Measurements from ENCODE around the gene MMP25. TPM values are rescaled to one million over a fixed set of nuclear protein-coding genes. Genes with fewer than 3 reads are reported as not detected.
A peak's percentile ranks its signal among the peaks of the same experiment; 100 is the strongest.

Gene MMP25
- polyA plus RNA-seq, 3 donors, result 0.71 to 26.6 (median 2.6) TPM

DNA sequence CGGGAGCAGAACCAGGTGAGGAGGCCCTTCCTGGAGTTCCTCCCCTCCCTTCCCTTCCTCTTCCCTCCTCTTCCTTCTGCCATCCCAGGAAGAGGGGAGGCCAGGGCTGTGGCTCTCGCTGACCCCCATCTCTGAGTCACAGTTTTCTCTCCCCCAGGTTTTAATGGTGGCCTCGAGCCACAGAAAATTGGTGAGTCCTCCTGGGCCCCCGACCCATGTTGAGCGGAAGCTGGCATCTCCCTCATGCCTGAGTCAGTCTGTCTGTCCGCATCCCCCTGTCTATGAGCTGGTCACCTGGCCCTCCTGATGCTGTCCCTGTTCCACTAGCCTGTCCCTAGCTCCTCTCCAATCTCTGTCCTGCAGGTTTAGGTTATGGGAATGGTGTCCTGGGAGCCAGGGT, 46.4 kb upstream of the MMP25 start:
- Histone ChIP-seq H3K79me2 (ENCODE audit: insufficient read depth, low read length) (no peaks in the 10 kb centered on the region), H2AFZ (ENCODE audit: insufficient read depth, low read depth, low read length, poor library complexity, severe bottlenecking) (no peak overlapping the region), H4K20me1 (ENCODE audit: insufficient read depth, low read length) (no peaks in the 10 kb centered on the region), H3K27me3 (ENCODE audit: control insufficient read depth in 2 of 2, insufficient read depth in 2 of 2, low read length in 2 of 2) (peaks cover 0 to 1% of the 10 kb centered on the region in 2 donors), H3K27ac (ENCODE audit: low read depth in 1 of 2, low read length in 2 of 2) (no peak overlapping the region), H3K4me1 (ENCODE audit: control insufficient read depth in 1 of 2, insufficient read depth in 2 of 2, low read length in 2 of 2) (peaks cover 3 to 4% of the 10 kb centered on the region in 2 donors), H3K36me3 (replicated peaks in 1 of 2; ENCODE audit: control insufficient read depth in 1 of 2, insufficient read depth in 2 of 2, low read length in 2 of 2) (no peaks in the 10 kb centered on the region), H3K9me3 (replicated peaks in 1 of 2; ENCODE audit: control insufficient read depth in 1 of 2, insufficient read depth in 1 of 2, low read length in 2 of 2) (no peaks in the 10 kb centered on the region), H3K4me3 (replicated peaks in 1 of 3; ENCODE audit: low read depth in 2 of 3, low read length in 3 of 3) (no peak overlapping the region), H3K4me2 (replicated peaks; ENCODE audit: extremely low read depth, low read length, poor library complexity, severe bottlenecking) (no peak overlapping the region), H3K9ac (ENCODE audit: insufficient read depth, low read length, poor library complexity, severe bottlenecking) (no peak overlapping the region)
- peaks cover 0 to 2% (median 0%) of the 10 kb centered on the region in 7 donors for H3K9me3 Mint-ChIP-seq
- no peak overlapping the region for H3K4me3 Mint-ChIP-seq
- no peak for DNase-seq
- peaks cover 3% of the 10 kb centered on the region for H3K4me1 Mint-ChIP-seq
- no peak overlapping the region for H3K27ac Mint-ChIP-seq
- H3K36me3 Mint-ChIP-seq, result no peaks in the 10 kb centered on the region
- whole genome bisulfite sequencing (ENCODE audit: insufficient coverage), result 97% methylated on average over 5 of the region's 6 CpGs
- intact Hi-C loops (cut with micrococcal nuclease), result loop anchor here in 1 of 2 donors (2.0 to 5.0 kb wide), 2 partner anchors 15 to 32 kb away; no protein-coding TSS in a partner anchor
- peaks cover 0 to 17% (median 13%) of the 10 kb centered on the region in 3 donors for H3K27me3 Mint-ChIP-seq (ENCODE audit: low read depth in 3 of 3)
- TF ChIP-seq, protein P1, sequence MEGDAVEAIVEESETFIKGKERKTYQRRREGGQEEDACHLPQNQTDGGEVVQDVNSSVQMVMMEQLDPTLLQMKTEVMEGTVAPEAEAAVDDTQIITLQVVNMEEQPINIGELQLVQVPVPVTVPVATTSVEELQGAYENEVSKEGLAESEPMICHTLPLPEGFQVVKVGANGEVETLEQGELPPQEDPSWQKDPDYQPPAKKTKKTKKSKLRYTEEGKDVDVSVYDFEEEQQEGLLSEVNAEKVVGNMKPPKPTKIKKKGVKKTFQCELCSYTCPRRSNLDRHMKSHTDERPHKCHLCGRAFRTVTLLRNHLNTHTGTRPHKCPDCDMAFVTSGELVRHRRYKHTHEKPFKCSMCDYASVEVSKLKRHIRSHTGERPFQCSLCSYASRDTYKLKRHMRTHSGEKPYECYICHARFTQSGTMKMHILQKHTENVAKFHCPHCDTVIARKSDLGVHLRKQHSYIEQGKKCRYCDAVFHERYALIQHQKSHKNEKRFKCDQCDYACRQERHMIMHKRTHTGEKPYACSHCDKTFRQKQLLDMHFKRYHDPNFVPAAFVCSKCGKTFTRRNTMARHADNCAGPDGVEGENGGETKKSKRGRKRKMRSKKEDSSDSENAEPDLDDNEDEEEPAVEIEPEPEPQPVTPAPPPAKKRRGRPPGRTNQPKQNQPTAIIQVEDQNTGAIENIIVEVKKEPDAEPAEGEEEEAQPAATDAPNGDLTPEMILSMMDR (IDR thresholded peaks at IDR 0.05), result no peak

DNA sequence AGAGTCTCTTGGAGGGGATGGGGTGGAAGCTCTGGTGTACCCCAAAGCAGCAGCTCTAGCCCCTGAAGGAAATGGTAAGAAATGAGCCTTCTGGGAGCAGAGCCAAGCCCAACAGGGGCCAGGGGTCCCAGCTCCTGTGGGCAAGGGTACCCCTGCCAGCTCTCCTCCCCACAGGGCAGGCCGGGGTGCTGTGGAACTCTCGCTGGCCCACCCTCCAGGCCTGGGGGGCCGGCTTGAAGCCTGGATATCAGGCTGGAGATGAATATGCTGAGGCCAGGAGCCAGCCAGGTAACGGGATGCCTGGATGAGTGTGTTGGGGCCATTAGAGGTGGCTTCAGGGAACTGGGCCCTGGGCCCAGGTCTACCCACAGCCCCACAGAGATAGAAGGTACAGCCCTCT, 45.8 kb upstream of the MMP25 start:
- H3K27me3 Mint-ChIP-seq (ENCODE audit: low read depth in 3 of 3), result peaks cover 0 to 22% (median 16%) of the 10 kb centered on the region in 3 donors
- peak overlapping the region in 1 of 7 donors; percentile 11 for H3K27ac Mint-ChIP-seq
- Histone ChIP-seq H4K20me1 (ENCODE audit: insufficient read depth, low read length) (no peaks in the 10 kb centered on the region), H3K9me3 (replicated peaks in 1 of 2; ENCODE audit: control insufficient read depth in 1 of 2, insufficient read depth in 1 of 2, low read length in 2 of 2) (no peaks in the 10 kb centered on the region), H2AFZ (ENCODE audit: insufficient read depth, low read depth, low read length, poor library complexity, severe bottlenecking) (no peak overlapping the region), H3K79me2 (ENCODE audit: insufficient read depth, low read length) (no peaks in the 10 kb centered on the region), H3K27ac (ENCODE audit: low read depth in 1 of 2, low read length in 2 of 2) (no peak overlapping the region), H3K4me3 (replicated peaks in 1 of 3; ENCODE audit: low read depth in 2 of 3, low read length in 3 of 3) (no peak overlapping the region), H3K9ac (ENCODE audit: insufficient read depth, low read length, poor library complexity, severe bottlenecking) (no peak overlapping the region), H3K36me3 (replicated peaks in 1 of 2; ENCODE audit: control insufficient read depth in 1 of 2, insufficient read depth in 2 of 2, low read length in 2 of 2) (no peaks in the 10 kb centered on the region), H3K4me2 (replicated peaks; ENCODE audit: extremely low read depth, low read length, poor library complexity, severe bottlenecking) (no peak overlapping the region), H3K4me1 (ENCODE audit: control insufficient read depth in 1 of 2, insufficient read depth in 2 of 2, low read length in 2 of 2) (peaks cover 8 to 9% of the 10 kb centered on the region in 2 donors), H3K27me3 (ENCODE audit: control insufficient read depth in 2 of 2, insufficient read depth in 2 of 2, low read length in 2 of 2) (peaks cover 0 to 2% of the 10 kb centered on the region in 2 donors)
- peak overlapping the region in 1 of 2 donors; percentile 53 for H3K4me3 Mint-ChIP-seq
- TF ChIP-seq, protein P1 (IDR thresholded peaks at IDR 0.05), result no peak
- H3K36me3 Mint-ChIP-seq, result no peaks in the 10 kb centered on the region
- peaks cover 0 to 3% (median 0%) of the 10 kb centered on the region in 7 donors for H3K9me3 Mint-ChIP-seq
- peaks cover 7% of the 10 kb centered on the region for H3K4me1 Mint-ChIP-seq
- 100% methylated on average over 2 of the region's 4 CpGs for WGBS (ENCODE audit: insufficient coverage)
- intact Hi-C loops (cut with micrococcal nuclease), result loop anchor here in 1 of 2 donors (2.0 kb wide), 1 partner anchor 14 kb away; no protein-coding TSS in a partner anchor
- no peak for DNase-seq
